ENCODE data around the gene CAB39. TPM values are rescaled to one million over a fixed set of nuclear protein-coding genes. Genes with fewer than 3 reads are reported as not detected.

CAB39 gene
- total and polyA plus RNA-seq, 2 donors (not counting 3 experiments of a cell fraction or from before 2014, with no cell fraction given) = 25.7 to 53.7 TPM

DNA sequence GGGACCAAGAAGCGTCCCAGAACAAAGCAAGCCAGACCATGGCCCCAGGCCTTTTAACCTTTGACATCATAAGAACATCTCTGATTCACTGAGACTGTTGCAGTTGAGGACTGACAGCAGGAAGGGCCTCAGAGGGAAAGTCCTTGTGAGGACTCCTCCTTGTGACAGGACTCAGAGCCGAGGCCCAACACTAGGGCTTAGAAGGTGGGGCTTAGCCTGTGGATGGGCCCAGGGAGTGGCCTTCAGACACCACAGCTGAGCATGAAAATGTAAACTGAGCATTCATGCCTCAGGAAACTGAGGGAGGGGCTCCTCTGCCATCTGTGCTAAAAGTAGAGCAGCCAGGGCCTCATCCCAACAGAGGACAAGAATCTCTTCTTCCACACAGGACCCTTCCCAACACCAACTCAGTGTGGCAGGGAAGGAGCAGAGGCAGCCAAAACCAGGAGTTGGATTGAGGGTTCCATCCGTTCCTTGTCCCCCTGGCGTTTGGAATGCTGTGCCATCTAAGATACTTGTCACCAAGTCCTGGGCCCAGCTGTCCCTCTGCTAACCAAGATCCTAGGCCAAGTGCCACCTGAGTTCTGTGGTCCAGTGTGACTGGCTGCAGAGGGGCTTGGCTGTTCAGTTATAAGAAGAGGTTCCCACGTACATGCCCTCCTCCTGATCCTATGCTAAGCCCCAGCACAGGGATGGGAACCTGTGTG, 37.5 kb upstream of the CAB39 start:
- intact Hi-C loops (cut with micrococcal nuclease) = no loop called here
- TF ChIP-seq POLR2A (IDR thresholded peaks at IDR 0.05; ENCODE audit: low read depth, low read length) = no peak
- TF ChIP-seq MYC (IDR thresholded peaks at IDR 0.05; ENCODE audit: low read depth, low read length) = no peak
- TF ChIP-seq FOS (IDR thresholded peaks at IDR 0.05; ENCODE audit: borderline replicate concordance, insufficient read depth, low read length) = no peak
- TF ChIP-seq GATA2 (IDR thresholded peaks at IDR 0.05; ENCODE audit: insufficient read depth, insufficient read length, low read depth, low read length) = no peak
- TF ChIP-seq POLR2AphosphoS5 (IDR thresholded peaks at IDR 0.05; ENCODE audit: insufficient read depth, low read depth, low read length) = no peak
- TF ChIP-seq EZH2 (IDR thresholded peaks at IDR 0.05; ENCODE audit: borderline replicate concordance, low read depth, low read length, severe bottlenecking) = no peak
- no peak overlapping the region for H3K4me2 ChIP-seq (ENCODE audit: insufficient read depth, low read length)
- H3K9me3 ChIP-seq (replicated peaks; ENCODE audit: control insufficient read depth, insufficient read depth, low read length) = no peaks in the 10 kb centered on the region
- no peak for DNase-seq (ENCODE audit: low read depth, low spot score)
- no peaks in the 10 kb centered on the region for H4K20me1 ChIP-seq (replicated peaks; ENCODE audit: control insufficient read depth, extremely low read depth, insufficient read depth, low read length)
- H3K79me2 ChIP-seq (ENCODE audit: control insufficient read depth, insufficient read depth, low read length) = no peaks in the 10 kb centered on the region
- no peak overlapping the region for H3K27ac ChIP-seq (ENCODE audit: insufficient read depth, low read depth, low read length)
- H3K36me3 ChIP-seq (ENCODE audit: control insufficient read depth in 2 of 2, extremely low read depth in 1 of 2, insufficient read depth in 2 of 2, low read length in 2 of 2) = no peaks in the 10 kb centered on the region
- no peaks in the 10 kb centered on the region for H3K9me1 ChIP-seq (replicated peaks; ENCODE audit: control insufficient read depth, extremely low read depth, insufficient read depth, low read length)
- H3K4me1 ChIP-seq (ENCODE audit: control insufficient read depth, extremely low read depth, insufficient read depth, low read length) = no peaks in the 10 kb centered on the region
- POLR2A ChIA-PET = no interaction called here
- CTCF ChIA-PET = no interaction called here
- BruUV-seq (replicated peaks) = no TSS peak
- H3K9ac ChIP-seq (replicated peaks; ENCODE audit: extremely low read depth, insufficient read depth, low read length) = no peak overlapping the region
- no peak overlapping the region for H2AFZ ChIP-seq (ENCODE audit: low read depth, low read length)
- dilution Hi-C loops (cut with MboI; ENCODE audit: extremely low pct_ligation_motif_present, low sequenced_read_pairs) = no loop called here
- H3K27me3 ChIP-seq (ENCODE audit: control insufficient read depth in 2 of 2, insufficient read depth in 2 of 2, low read length in 2 of 2) = no peaks in the 10 kb centered on the region
- no peak overlapping the region for H3K4me3 ChIP-seq (replicated peaks in 1 of 3; ENCODE audit: insufficient read depth in 1 of 3, low read depth in 1 of 3, low read length in 3 of 3)
- no peak for FAIRE-seq

- H3K36me3 ChIP-seq (ENCODE audit: control insufficient read depth in 2 of 2, extremely low read depth in 1 of 2, insufficient read depth in 2 of 2, low read length in 2 of 2) = no peaks in the 10 kb centered on the region
- no peaks in the 10 kb centered on the region for H3K9me1 ChIP-seq (replicated peaks; ENCODE audit: control insufficient read depth, extremely low read depth, insufficient read depth, low read length)
- DNase-seq (ENCODE audit: low read depth, low spot score) (no peak), FAIRE-seq (no peak)
- H3K4me3 ChIP-seq (replicated peaks in 1 of 3; ENCODE audit: insufficient read depth in 1 of 3, low read depth in 1 of 3, low read length in 3 of 3) = no peak overlapping the region
- peaks cover 0 to 2% of the 10 kb centered on the region in 2 experiments for H3K27me3 ChIP-seq (ENCODE audit: control insufficient read depth in 2 of 2, insufficient read depth in 2 of 2, low read length in 2 of 2)
- no peaks in the 10 kb centered on the region for H3K9me3 ChIP-seq (replicated peaks; ENCODE audit: control insufficient read depth, insufficient read depth, low read length)
- no peak for TF ChIP-seq CTCF (IDR thresholded peaks at IDR 0.05; ENCODE audit: extremely low read depth in 1 of 2, insufficient read depth in 1 of 2, low read depth in 1 of 2, low read length in 2 of 2)
- TF ChIP-seq MYC (IDR thresholded peaks at IDR 0.05; ENCODE audit: low read depth, low read length) = no peak
- no peak for TF ChIP-seq POLR2AphosphoS5 (IDR thresholded peaks at IDR 0.05; ENCODE audit: insufficient read depth, low read depth, low read length)
- TF ChIP-seq FOS (IDR thresholded peaks at IDR 0.05; ENCODE audit: borderline replicate concordance, insufficient read depth, low read length) = no peak
- TF ChIP-seq JUN (IDR thresholded peaks at IDR 0.05; ENCODE audit: borderline replicate concordance, insufficient read depth, insufficient read length, low read depth) = no peak
- no peak for TF ChIP-seq GATA2 (IDR thresholded peaks at IDR 0.05; ENCODE audit: insufficient read depth, insufficient read length, low read depth, low read length)
- TF ChIP-seq, protein P1, sequence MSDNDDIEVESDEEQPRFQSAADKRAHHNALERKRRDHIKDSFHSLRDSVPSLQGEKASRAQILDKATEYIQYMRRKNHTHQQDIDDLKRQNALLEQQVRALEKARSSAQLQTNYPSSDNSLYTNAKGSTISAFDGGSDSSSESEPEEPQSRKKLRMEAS (IDR thresholded peaks at IDR 0.05; ENCODE audit: insufficient read depth, insufficient read length) = no peak
- TF ChIP-seq POLR2A (IDR thresholded peaks at IDR 0.05; ENCODE audit: low read depth, low read length) = no peak
- no peak for TF ChIP-seq EZH2 (IDR thresholded peaks at IDR 0.05; ENCODE audit: borderline replicate concordance, low read depth, low read length, severe bottlenecking)
- no peaks in the 10 kb centered on the region for H3K4me1 ChIP-seq (ENCODE audit: control insufficient read depth, extremely low read depth, insufficient read depth, low read length)
- ChIA-PET POLR2A (no interaction called here), CTCF (interaction anchor here (1.1 kb wide), 1 partner anchor 10 kb away, joined by 3 read pairs; no protein-coding TSS in a partner anchor)
- intact Hi-C loops (cut with micrococcal nuclease) = no loop called here
- no peak overlapping the region for H3K9ac ChIP-seq (replicated peaks; ENCODE audit: extremely low read depth, insufficient read depth, low read length)
- no peaks in the 10 kb centered on the region for H3K79me2 ChIP-seq (ENCODE audit: control insufficient read depth, insufficient read depth, low read length)
- no peak overlapping the region for H2AFZ ChIP-seq (ENCODE audit: low read depth, low read length)
- dilution Hi-C loops (cut with MboI; ENCODE audit: extremely low pct_ligation_motif_present, low sequenced_read_pairs) = no loop called here
- H4K20me1 ChIP-seq (replicated peaks; ENCODE audit: control insufficient read depth, extremely low read depth, insufficient read depth, low read length) = no peaks in the 10 kb centered on the region
- no peak overlapping the region for H3K27ac ChIP-seq (ENCODE audit: insufficient read depth, low read depth, low read length)
- no TSS peak for BruUV-seq (replicated peaks)
- H3K4me2 ChIP-seq (ENCODE audit: insufficient read depth, low read length) = no peak overlapping the region
These were observed 36.1 kb upstream of the CAB39 start for GRCh38 chr2:230676546-230676945.

Measured in endothelial cell of umbilical vein (primary cell).